GM15510 (cell line): ENCODE data around the gene RBP4.

Source experiments
- POLR2A ChIP-seq: IDR thresholded peaks from 3 replicates; pipeline ENCODE4 v1.6.1; 2011; ENCODE audit warnings: borderline replicate concordance; ENCODE audit not compliant: insufficient read length; ENCODE audit errors: extremely low read depth

Gene RBP4

DNA sequence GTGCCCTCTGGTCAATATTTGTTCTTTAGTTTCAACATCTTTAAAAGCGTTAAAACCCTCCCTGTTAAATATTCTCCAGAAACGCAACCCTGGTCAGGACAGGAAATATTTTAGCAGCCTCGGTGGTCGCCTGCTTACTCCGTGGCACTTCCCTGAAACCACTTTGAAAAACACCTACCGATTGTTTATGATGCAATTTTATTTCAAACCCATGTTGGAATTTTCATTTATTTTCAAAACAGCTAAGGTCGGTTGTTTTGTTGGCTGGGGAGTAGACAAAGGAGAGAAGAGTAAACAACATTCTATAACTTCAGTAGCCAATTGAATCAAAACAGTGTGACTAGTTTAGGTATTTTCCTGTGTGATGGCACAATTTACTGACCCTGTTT lies 733 bp upstream of the RBP4 start:
- TF ChIP-seq POLR2A, result no peak

GRCh38 chr10:93600446-93601145 lies 439 bp downstream of the RBP4 start:
- TF ChIP-seq POLR2A, result no peak

DNA sequence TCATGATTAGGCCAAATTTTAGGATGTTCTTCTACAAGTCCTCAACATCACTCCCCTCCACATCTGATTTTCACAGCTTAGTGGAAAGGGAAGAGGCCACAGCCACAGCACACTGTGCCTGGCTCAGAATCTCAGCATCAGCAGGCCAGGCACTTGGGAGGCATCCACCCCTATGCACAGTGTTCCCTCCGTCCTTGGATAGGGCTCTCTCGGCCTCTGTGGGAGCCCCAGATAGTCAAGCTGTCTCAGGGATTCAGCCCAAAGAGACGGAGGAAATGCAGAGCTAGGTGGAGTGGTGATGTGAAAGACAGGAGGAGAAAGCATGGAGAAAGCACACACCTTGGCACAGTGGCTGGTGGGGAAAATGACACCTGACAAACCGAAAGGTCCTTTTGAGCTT lies 1.3 kb downstream of the RBP4 start:
- TF ChIP-seq POLR2A, result no peak

DNA sequence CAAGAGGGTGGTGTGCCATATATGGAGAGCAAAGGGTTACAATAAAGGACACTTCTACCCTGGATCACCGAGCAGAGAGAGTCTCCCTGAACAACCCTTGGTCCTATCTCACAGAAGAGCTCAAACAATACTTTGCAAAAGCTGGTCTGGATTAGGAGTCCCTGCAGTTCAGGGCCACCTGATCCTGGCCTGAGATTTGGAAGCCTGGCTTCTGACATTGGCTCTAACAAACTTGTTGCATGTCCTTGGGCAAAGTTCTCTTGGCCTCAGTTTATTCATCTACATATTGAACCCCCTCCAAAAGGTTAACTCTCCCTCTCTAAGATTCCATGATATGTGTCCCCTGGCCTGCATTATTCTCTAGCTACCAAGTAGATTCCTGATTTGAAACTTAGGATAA lies 1.7 kb downstream of the RBP4 start:
- no peak for TF ChIP-seq POLR2A

GRCh38 chr10:93598157-93598556 lies 2.9 kb downstream of the RBP4 start:
- no peak for TF ChIP-seq POLR2A

GRCh38 chr10:93597075-93597599 lies 3.9 kb downstream of the RBP4 start:
- TF ChIP-seq POLR2A, result no peak

- no peak for TF ChIP-seq POLR2A
Measured at GRCh38 chr10:93596539-93596938, 4.5 kb downstream of the RBP4 start.

DNA sequence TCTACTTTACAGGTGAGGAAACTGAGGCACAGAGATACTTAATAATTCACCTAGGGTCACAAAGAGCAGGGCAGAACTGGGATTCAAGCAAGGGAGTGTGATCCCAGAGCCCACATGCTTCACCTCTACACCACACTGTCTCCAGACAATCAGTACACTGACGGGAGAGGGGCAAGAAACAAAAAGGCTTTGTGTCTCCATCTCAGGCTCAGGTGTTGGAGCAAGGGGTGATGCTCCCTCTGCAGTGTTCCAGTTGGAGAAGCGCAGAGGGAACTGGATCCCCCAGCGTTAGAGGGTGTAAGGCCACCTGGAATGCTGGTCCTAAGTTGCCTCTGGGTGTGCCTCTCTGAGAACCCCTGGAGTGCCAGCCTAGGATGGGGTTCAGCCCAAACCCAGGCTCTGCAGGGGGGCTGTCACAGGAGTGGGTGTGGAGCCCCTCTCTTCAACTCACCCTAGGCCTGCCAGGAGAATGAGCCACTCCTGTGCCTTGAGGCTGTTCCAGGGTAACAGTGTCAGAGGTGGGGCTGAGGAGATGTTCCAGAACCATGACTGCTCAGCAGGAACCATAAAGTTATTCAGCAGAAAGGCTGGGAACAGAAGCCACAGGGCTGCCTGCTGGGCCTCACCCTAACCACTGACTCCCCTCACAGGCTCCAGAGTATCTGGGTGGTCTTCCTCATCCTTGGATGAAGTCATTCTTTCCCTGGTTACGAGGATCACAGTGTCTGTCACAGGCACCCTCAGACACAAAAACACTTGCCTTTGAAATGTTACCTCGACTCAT lies 5.5 kb downstream of the RBP4 start:
- TF ChIP-seq POLR2A, result no peak

GRCh38 chr10:93594518-93594917 lies 6.5 kb downstream of the RBP4 start:
- TF ChIP-seq POLR2A, result no peak

- no peak for TF ChIP-seq POLR2A
Measured at GRCh38 chr10:93593749-93594148, 7.3 kb downstream of the RBP4 start.

- no peak for TF ChIP-seq POLR2A
Measured at GRCh38 chr10:93593254-93593653, 7.8 kb downstream of the RBP4 start.

- TF ChIP-seq POLR2A, result no peak
Measured at GRCh38 chr10:93591065-93591808, 9.8 kb downstream of the RBP4 start.

GRCh38 chr10:93590638-93591037 lies 10.4 kb downstream of the RBP4 start:
- TF ChIP-seq POLR2A, result no peak

DNA sequence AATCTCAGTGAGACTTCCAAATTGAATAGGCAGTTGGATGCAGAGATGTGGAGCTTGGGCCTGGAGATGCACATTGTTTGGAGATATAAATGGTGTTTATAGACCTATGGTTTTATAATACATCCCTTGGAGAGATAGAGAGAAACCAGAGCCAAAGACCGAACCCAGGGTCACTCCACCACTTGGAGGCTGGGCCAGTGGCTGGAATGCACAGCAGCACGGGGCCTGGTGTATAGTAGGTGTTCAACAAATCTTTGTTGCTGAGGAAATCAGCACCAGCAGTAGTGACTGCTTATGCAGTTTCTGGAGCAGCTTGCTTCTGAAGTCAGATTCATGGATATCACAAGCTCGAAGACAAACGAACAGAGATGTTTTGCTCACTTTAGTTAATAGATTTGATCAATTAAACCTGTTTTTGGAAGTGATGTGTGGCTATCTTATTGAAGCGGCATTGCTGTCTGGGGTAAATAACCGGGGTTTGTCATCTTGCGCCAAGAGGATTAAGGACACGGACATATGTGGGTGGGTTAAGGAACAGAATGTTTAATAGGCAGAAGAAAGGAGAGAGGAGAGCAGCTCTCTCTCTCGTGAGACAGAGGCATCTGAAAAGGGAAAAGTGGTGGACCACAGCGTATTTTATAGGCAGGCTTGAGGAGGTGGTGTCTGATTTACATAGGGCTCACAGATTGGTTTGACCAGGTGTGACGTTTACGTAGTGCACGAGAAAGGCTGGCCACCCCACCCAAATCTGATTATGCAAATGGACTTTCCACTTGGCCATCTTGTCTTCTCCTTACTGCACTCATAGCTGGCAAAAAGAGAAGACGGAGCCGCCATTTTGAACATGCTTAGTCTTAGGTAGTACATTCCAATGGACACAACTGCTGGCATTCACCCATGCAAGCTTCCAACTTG lies 11.1 kb downstream of the RBP4 start:
- no peak for TF ChIP-seq POLR2A
